HEK293 (cell line): Measurements from ENCODE around the gene C1orf226.

Source experiments
- CTCF ChIA-PET: fragments of 350-600 bp; formaldehyde crosslinking; extraction: SDS; loops from one replicate; lab custom pipeline; 2021; ENCODE audit warnings: antibody characterized with exemption; lab: Yijun Ruan, JAX
- POLR2A ChIA-PET: fragments of 300-600 bp; formaldehyde crosslinking; extraction: SDS; loops from one replicate; lab custom pipeline; 2020; ENCODE audit warnings: antibody characterized with exemption, inconsistent platforms; lab: Yijun Ruan, JAX
- H3K27ac ChIP-seq: fragments of 200-500 bp; sonication (Bioruptor generic); 2 replicates; pipeline ENCODE4 v1.5.1; 2014; ENCODE audit warnings: low read depth, low read length, control low read depth, inconsistent platforms; ENCODE audit errors: extremely low read depth
- H3K36me3 ChIP-seq, 2 experiments: fragments of 200-500 bp in 1 of 2; sonication (Bioruptor generic) in 1 of 2; 1 replicate in 1 of 2; 2 replicates in 1 of 2; pipeline ENCODE4 v1.5.1; 2014 to 2017; ENCODE audit warnings: inconsistent platforms in 2 of 2, low read length in 2 of 2; ENCODE audit not compliant: control insufficient read depth in 2 of 2, insufficient read depth in 1 of 2
- H3K4me1 ChIP-seq: fragments of 200-500 bp; sonication (Bioruptor generic); 2 replicates; pipeline ENCODE4 v1.5.1; 2014; ENCODE audit warnings: mild to moderate bottlenecking, low read length, inconsistent platforms; ENCODE audit not compliant: control insufficient read depth, insufficient read depth
- H3K4me3 ChIP-seq: 2 replicates; pipeline ENCODE4 v1.5.1; 2011; ENCODE audit warnings: low read depth, mild to moderate bottlenecking, control low read depth, low read length, moderate library complexity
- H3K9me3 ChIP-seq: fragments of 200-500 bp; sonication (Bioruptor generic); 2 replicates; pipeline ENCODE4 v1.5.1; 2014; ENCODE audit warnings: low read depth, low read length, inconsistent platforms; ENCODE audit not compliant: control insufficient read depth, insufficient read depth
- GFI1B ChIP-seq: fragments of 450-650 bp; formaldehyde crosslinking; IDR thresholded peaks from 2 replicates; pipeline ENCODE4 v1.5.1; 2016; ENCODE audit warnings: missing biosample characterization, missing genetic modification characterization
- PBX3 ChIP-seq: sonication (generic); formaldehyde crosslinking; IDR thresholded peaks from 2 replicates; pipeline ENCODE4 v1.8.1; 2022; ENCODE audit warnings: mild to moderate bottlenecking, moderate library complexity, missing genetic modification reagents
- TRIM28 ChIP-seq: IDR thresholded peaks from 2 replicates; pipeline ENCODE4 v1.6.1; 2011; ENCODE audit warnings: low read length, control low read depth, borderline replicate concordance
- YY1 ChIP-seq: fragments of 450-650 bp; formaldehyde crosslinking; IDR thresholded peaks from 2 replicates; pipeline ENCODE4 v1.5.1; 2018; ENCODE audit warnings: missing biosample characterization, missing genetic modification characterization
- ZFP37 ChIP-seq: fragments of 450-650 bp; formaldehyde crosslinking; IDR thresholded peaks from 2 replicates; pipeline ENCODE4 v1.5.1; 2016; ENCODE audit warnings: missing biosample characterization, missing genetic modification characterization
- ZNF148 ChIP-seq: fragments of 450-650 bp; formaldehyde crosslinking; IDR thresholded peaks from 2 replicates; pipeline ENCODE4 v1.5.0; 2017; ENCODE audit warnings: missing biosample characterization, missing genetic modification characterization, borderline replicate concordance
- ZNF18 ChIP-seq: fragments of 450-650 bp; formaldehyde crosslinking; IDR thresholded peaks from 2 replicates; pipeline ENCODE4 v1.5.1; 2016; ENCODE audit warnings: missing biosample characterization, missing genetic modification characterization
- ZNF202 ChIP-seq: fragments of 450-650 bp; formaldehyde crosslinking; IDR thresholded peaks from 2 replicates; pipeline ENCODE4 v1.5.1; 2016; ENCODE audit warnings: missing biosample characterization, missing genetic modification characterization, borderline replicate concordance
- ZNF280C ChIP-seq: fragments of 450-650 bp; formaldehyde crosslinking; IDR thresholded peaks from 2 replicates; pipeline ENCODE4 v1.5.1; 2016; ENCODE audit warnings: missing biosample characterization, missing genetic modification characterization
- ZNF280D ChIP-seq: fragments of 450-650 bp; formaldehyde crosslinking; IDR thresholded peaks from 2 replicates; pipeline ENCODE4 v1.5.1; 2016; ENCODE audit warnings: missing biosample characterization, missing genetic modification characterization
- ZNF311 ChIP-seq: fragments of 450-650 bp; formaldehyde crosslinking; IDR thresholded peaks from 2 replicates; pipeline ENCODE4 v1.5.1; 2017; ENCODE audit warnings: missing biosample characterization, missing genetic modification characterization, borderline replicate concordance
- ZNF335 ChIP-seq: fragments of 450-650 bp; formaldehyde crosslinking; conservative IDR thresholded peaks from 2 replicates; pipeline ENCODE4 v1.5.1; 2016; ENCODE audit warnings: missing biosample characterization, missing genetic modification characterization
- ZNF394 ChIP-seq: fragments of 450-650 bp; formaldehyde crosslinking; IDR thresholded peaks from 2 replicates; pipeline ENCODE4 v1.5.1; 2016; ENCODE audit warnings: missing biosample characterization, missing genetic modification characterization, mild to moderate bottlenecking, moderate library complexity, borderline replicate concordance
- ZNF426 ChIP-seq: fragments of 450-650 bp; formaldehyde crosslinking; IDR thresholded peaks from 2 replicates; pipeline ENCODE4 v1.5.1; 2017; ENCODE audit warnings: missing biosample characterization, missing genetic modification characterization, mild to moderate bottlenecking, inconsistent platforms, moderate library complexity
- ZNF433 ChIP-seq: fragments of 450-650 bp; formaldehyde crosslinking; IDR thresholded peaks from 2 replicates; pipeline ENCODE4 v1.5.1; 2016; ENCODE audit warnings: missing biosample characterization, missing genetic modification characterization, low read depth
- ZNF544 ChIP-seq: fragments of 450-650 bp; formaldehyde crosslinking; IDR thresholded peaks from 2 replicates; pipeline ENCODE4 v1.5.0; 2017; ENCODE audit warnings: missing biosample characterization, missing genetic modification characterization
- ZNF548 ChIP-seq: fragments of 450-650 bp; formaldehyde crosslinking; IDR thresholded peaks from 2 replicates; pipeline ENCODE4 v1.5.1; 2016; ENCODE audit warnings: missing biosample characterization, missing genetic modification characterization
- ZNF549 ChIP-seq: fragments of 450-650 bp; IDR thresholded peaks from 2 replicates; pipeline ENCODE4 v1.5.1; 2018; ENCODE audit warnings: missing biosample characterization, missing genetic modification characterization, mild to moderate bottlenecking, inconsistent platforms, moderate library complexity
- ZSCAN16 ChIP-seq: fragments of 450-650 bp; formaldehyde crosslinking; IDR thresholded peaks from 2 replicates; pipeline ENCODE4 v1.5.1; 2016; ENCODE audit warnings: missing biosample characterization, missing genetic modification characterization

Gene C1orf226

GRCh38 chr1:162372159-162373071 lies 9.1 kb upstream of the C1orf226 start (continued):
- TF ChIP-seq ZNF18 (tag by site-specific recombination) (no peak), ZNF202 (tag by site-specific recombination) (no peak), YY1 (tag by site-specific recombination) (no peak), ZNF280D (tag by site-specific recombination) (no peak), ZNF549 (tag by site-specific recombination) (no peak)

- H3K27ac ChIP-seq: no peak overlapping the region
- POLR2A ChIA-PET: no interaction called here
- TF ChIP-seq ZNF426 (tag by site-specific recombination) (no peak), PBX3 (CRISPR knock-in tag) (no peak), ZNF544 (tag by site-specific recombination) (no peak), ZNF311 (no peak), ZFP37 (tag by site-specific recombination) (no peak), ZSCAN16 (no peak)
Measured at GRCh38 chr1:162373072-162373427, 8.5 kb upstream of the C1orf226 start.

GRCh38 chr1:162373541-162374260 lies 7.8 kb upstream of the C1orf226 start:
- TF ChIP-seq ZNF335 (tag by site-specific recombination) (no peak), ZNF280C (no peak), TRIM28 (no peak), ZNF548 (tag by site-specific recombination) (no peak), GFI1B (tag by site-specific recombination) (no peak), ZNF148 (tag by site-specific recombination) (no peak), ZNF433 (tag by site-specific recombination) (no peak), ZNF394 (tag by site-specific recombination) (no peak)
- no peaks in the 10 kb centered on the region for H3K9me3 ChIP-seq
- POLR2A ChIA-PET: no interaction called here
- CTCF ChIA-PET: no interaction called here
- H3K4me3 ChIP-seq: no peak overlapping the region
- no peaks in the 10 kb centered on the region; a peak in 1 of 3 replicates for H3K36me3 ChIP-seq
- no peak overlapping the region for H3K27ac ChIP-seq
- no peaks in the 10 kb centered on the region for H3K4me1 ChIP-seq

More at GRCh38 chr1:162373072-162373427, 8.5 kb upstream of the C1orf226 start:
- Histone ChIP-seq H3K4me3 (no peak overlapping the region), H3K4me1 (no peaks in the 10 kb centered on the region), H3K36me3 (no peaks in the 10 kb centered on the region; a peak in 1 of 3 replicates), H3K9me3 (no peaks in the 10 kb centered on the region)
- CTCF ChIA-PET: no interaction called here
